MCF 10A (cell line): ENCODE measurements around the gene FMNL2. TPM values are rescaled to one million over a fixed set of nuclear protein-coding genes. Genes with fewer than 3 reads are reported as not detected.

Source experiments
- BruUV-seq: library from RNA; stranded (reverse); fragments of 400-500 nt; replicated peaks from 2 replicates; lab custom pipeline; 2021; lab: Mats Ljungman, UMichigan
- CTCF ChIA-PET: fragments of 300-600 bp; sonication (Branson Sonifier 250); formaldehyde crosslinking; extraction: SDS; loops from one replicate; lab custom pipeline; 2021; ENCODE audit warnings: antibody characterized with exemption, inconsistent platforms; lab: Yijun Ruan, JAX
- POLR2A ChIA-PET: fragments of 300-600, 350-650 bp; sonication (Branson Sonifier 250); formaldehyde crosslinking; extraction: SDS; loops from one replicate; lab custom pipeline; 2020; ENCODE audit warnings: antibody characterized with exemption, inconsistent platforms; lab: Yijun Ruan, JAX
- DNase-seq: peaks from one replicate; pipeline ENCODE4 v3.0.0-alpha.2; 2018; ENCODE audit not compliant: unreplicated experiment
- H3K27ac Mint-ChIP-seq: one replicate; pipeline ENCODE4 v1.8.0; 2022; ENCODE audit warnings: mild to moderate bottlenecking, low read depth, mixed read lengths; ENCODE audit not compliant: unreplicated experiment
- H3K27me3 Mint-ChIP-seq: one replicate; pipeline ENCODE4 v1.8.0; 2022; ENCODE audit warnings: mixed read lengths; ENCODE audit not compliant: insufficient read depth, unreplicated experiment
- H3K36me3 Mint-ChIP-seq: one replicate; pipeline ENCODE4 v1.8.0; 2022; ENCODE audit warnings: mild to moderate bottlenecking, moderate library complexity, mixed read lengths; ENCODE audit not compliant: insufficient read depth, unreplicated experiment
- H3K4me1 Mint-ChIP-seq: one replicate; pipeline ENCODE4 v1.8.0; 2022; ENCODE audit warnings: mixed read lengths; ENCODE audit not compliant: insufficient read depth, unreplicated experiment
- H3K4me3 Mint-ChIP-seq: one replicate; pipeline ENCODE4 v1.8.0; 2022; ENCODE audit warnings: mild to moderate bottlenecking, moderate library complexity, mixed read lengths; ENCODE audit not compliant: unreplicated experiment
- H3K9me3 Mint-ChIP-seq: one replicate; pipeline ENCODE4 v1.8.0; 2022; ENCODE audit warnings: mixed read lengths; ENCODE audit not compliant: unreplicated experiment
- intact Hi-C: fragments of 100-400 bp; cut with micrococcal nuclease; formaldehyde crosslinking; loops from 2 replicates; pipeline ENCODE4 v1.14.1; 2022
- total RNA-seq: library from RNA; stranded (reverse); gene quantifications from 2 replicates; pipeline ENCODE4 v1.2.3, GENCODE V29; 2022
- TF ChIP-seq, protein P1 (sequence below): fragments of 200-600 bp; IDR thresholded peaks from one replicate; pipeline ENCODE4 v1.8.0; 2022; ENCODE audit warnings: antibody characterized with exemption, mild to moderate bottlenecking; ENCODE audit not compliant: unreplicated experiment

FMNL2 gene
- total RNA-seq, 1 experiment from 2014 or later = 76.5 TPM

DNA sequence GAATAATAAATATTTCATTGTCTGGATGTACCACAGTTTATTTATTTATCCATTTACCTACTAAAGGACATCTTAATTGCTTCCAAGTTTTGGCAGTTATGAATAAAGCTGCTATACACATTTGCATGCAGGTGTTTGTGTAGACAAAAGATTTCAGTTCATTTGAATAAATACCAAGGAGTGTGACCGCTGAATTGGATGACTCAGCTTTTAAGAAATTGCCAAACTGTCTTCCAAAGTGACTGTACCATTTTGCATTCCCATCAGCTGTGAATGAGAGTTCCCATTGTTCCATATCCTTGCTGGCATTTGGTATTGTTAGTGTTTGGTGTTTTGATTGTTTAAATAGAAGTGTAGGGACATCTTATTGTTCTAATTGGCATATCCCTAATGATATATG is 36.2 kb upstream of the FMNL2 start:
- peak; percentile 63 for DNase-seq

DNA sequence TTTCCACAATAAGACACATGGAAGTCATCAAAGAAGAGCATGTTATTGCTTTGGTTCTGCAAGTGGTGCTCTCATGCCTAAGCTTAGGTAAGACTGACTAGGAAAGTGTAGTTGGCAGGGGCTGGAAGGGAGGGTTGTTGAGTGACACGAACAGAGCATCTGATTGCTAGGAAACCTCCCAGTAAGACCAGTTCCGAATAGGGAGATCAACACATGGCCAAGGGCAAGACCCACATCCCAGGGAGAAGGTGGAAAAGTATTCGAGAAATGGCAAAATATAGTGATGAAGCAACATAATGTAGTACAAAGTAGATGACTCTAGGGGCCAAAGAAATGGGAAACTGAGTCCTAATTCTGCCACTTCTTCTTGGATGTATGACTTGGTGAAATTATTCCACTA is 33.8 kb upstream of the FMNL2 start:
- Mint-ChIP-seq H3K4me1 (peaks cover 10% of the 10 kb centered on the region), H3K27ac (no peak overlapping the region), H3K4me3 (no peak overlapping the region), H3K27me3 (no peaks in the 10 kb centered on the region), H3K9me3 (peaks cover 7% of the 10 kb centered on the region), H3K36me3 (no peaks in the 10 kb centered on the region)
- BruUV-seq = no TSS peak
- no peak for DNase-seq
- ChIA-PET CTCF (interaction anchor here (0.9 kb wide), 1 partner anchor 35 kb away, joined by 3 read pairs; no protein-coding TSS in a partner anchor), POLR2A (no interaction called here)
- intact Hi-C loops = no loop called here
- TF ChIP-seq, protein P1, sequence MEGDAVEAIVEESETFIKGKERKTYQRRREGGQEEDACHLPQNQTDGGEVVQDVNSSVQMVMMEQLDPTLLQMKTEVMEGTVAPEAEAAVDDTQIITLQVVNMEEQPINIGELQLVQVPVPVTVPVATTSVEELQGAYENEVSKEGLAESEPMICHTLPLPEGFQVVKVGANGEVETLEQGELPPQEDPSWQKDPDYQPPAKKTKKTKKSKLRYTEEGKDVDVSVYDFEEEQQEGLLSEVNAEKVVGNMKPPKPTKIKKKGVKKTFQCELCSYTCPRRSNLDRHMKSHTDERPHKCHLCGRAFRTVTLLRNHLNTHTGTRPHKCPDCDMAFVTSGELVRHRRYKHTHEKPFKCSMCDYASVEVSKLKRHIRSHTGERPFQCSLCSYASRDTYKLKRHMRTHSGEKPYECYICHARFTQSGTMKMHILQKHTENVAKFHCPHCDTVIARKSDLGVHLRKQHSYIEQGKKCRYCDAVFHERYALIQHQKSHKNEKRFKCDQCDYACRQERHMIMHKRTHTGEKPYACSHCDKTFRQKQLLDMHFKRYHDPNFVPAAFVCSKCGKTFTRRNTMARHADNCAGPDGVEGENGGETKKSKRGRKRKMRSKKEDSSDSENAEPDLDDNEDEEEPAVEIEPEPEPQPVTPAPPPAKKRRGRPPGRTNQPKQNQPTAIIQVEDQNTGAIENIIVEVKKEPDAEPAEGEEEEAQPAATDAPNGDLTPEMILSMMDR = no peak

More for the DNA sequence above, 36.2 kb upstream of the FMNL2 start:
- Mint-ChIP-seq H3K9me3 (peaks cover 7% of the 10 kb centered on the region), H3K4me3 (no peak overlapping the region), H3K27me3 (no peaks in the 10 kb centered on the region), H3K36me3 (no peaks in the 10 kb centered on the region), H3K4me1 (no peaks in the 10 kb centered on the region), H3K27ac (no peak overlapping the region)
- TF ChIP-seq, protein P1 = no peak
- ChIA-PET POLR2A (interaction anchor here (0.6 to 1.4 kb wide), 5 partner anchors 9 to 168 kb away, joined by 3 to 5 read pairs (median 3); no protein-coding TSS in a partner anchor), CTCF (interaction anchor here (0.7 kb wide), 1 partner anchor 12 kb away, joined by 3 read pairs; no protein-coding TSS in a partner anchor)
- no TSS peak for BruUV-seq
- intact Hi-C loops = no loop called here

DNA sequence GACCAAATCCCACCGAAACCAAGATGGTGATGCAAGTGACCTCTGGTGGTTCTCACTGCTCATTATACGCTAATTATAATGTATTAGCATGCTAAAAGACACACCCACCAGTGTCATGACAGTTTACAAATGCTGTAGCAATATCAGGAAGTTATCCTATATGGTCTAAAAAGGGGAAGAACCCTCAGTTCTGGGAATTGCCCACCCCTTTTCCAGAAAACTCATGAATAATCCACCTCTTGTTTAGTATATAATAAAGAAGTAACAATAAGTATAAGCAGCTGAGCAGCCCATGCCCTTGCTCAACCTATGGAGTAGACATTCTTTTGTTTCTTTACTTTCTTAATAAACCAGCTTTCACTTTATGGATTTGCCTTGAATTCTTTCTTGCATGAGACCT is 31.0 kb upstream of the FMNL2 start:
- intact Hi-C loops = no loop called here
- DNase-seq = no peak
- Mint-ChIP-seq H3K9me3 (peaks cover 7% of the 10 kb centered on the region), H3K27ac (no peak overlapping the region), H3K4me1 (peaks cover 10% of the 10 kb centered on the region), H3K4me3 (no peak overlapping the region), H3K27me3 (no peaks in the 10 kb centered on the region), H3K36me3 (no peaks in the 10 kb centered on the region)
- BruUV-seq = no TSS peak
- TF ChIP-seq, protein P1 = no peak
- POLR2A ChIA-PET = interaction anchor here (1.0 kb wide), 1 partner anchor 31 kb away, joined by 4 read pairs; the partner anchor contains the start of gene FMNL2
- CTCF ChIA-PET = interaction anchor here (1.2 kb wide), 1 partner anchor 87 kb away, joined by 3 read pairs; no protein-coding TSS in a partner anchor

DNA sequence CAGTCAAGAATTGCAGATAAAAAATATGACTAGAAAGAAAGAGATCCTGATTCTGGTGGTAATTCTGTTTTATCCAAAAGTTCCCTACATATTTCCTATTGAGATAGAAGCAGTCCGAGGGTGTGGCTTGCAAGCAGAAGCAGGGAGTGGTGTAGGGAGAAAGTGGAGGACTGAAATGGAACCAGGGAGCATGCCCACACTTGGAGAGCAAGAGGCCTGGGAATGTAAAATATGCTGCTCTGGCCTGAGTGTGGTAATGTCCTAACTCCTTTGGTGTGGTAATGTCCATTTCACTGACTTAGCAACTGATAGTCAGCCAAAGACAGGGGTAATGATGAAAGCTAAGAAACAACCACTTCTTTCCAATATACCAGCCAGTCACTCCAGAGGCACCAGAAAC is 30.1 kb upstream of the FMNL2 start:
- Mint-ChIP-seq H3K4me1 (peaks cover 10% of the 10 kb centered on the region), H3K27ac (no peak overlapping the region), H3K9me3 (peaks cover 7% of the 10 kb centered on the region), H3K4me3 (no peak overlapping the region), H3K36me3 (no peaks in the 10 kb centered on the region), H3K27me3 (no peaks in the 10 kb centered on the region)
- intact Hi-C loops = no loop called here
- CTCF ChIA-PET = interaction anchor here (0.6 to 1.9 kb wide), 7 partner anchors 41 to 426 kb away, joined by 3 to 5 read pairs (median 3); no protein-coding TSS in a partner anchor
- POLR2A ChIA-PET = interaction anchor here (0.5 to 1.0 kb wide), 3 partner anchors 30 to 788 kb away, joined by 3 to 4 read pairs (median 3); partner anchors contain the start of gene FMNL2
- TF ChIP-seq, protein P1 = no peak
- no TSS peak for BruUV-seq
- peak; percentile 50 for DNase-seq
